Psoas muscle (tissue), 8 donors: ENCODE results near the gene PPP2CA. TPM values are rescaled to one million over a fixed set of nuclear protein-coding genes. Genes with fewer than 3 reads are reported as not detected.

Source experiments
- ATAC-seq, 4 donors: fragments of 200-7000 bp; cut with Tn5 transposase; one replicate each; pipeline ENCODE4 v1.9.1; 2020; ENCODE audit warnings: moderate library complexity in 3 of 4, mild to moderate bottlenecking in 2 of 4
- DNase-seq, 2 donors: peaks; one replicate each; pipeline ENCODE4 v3.0.0-alpha.2; 2020
- H3K27ac ChIP-seq: fragments of 200-600 bp; one replicate; pipeline ENCODE4 v1.8.0; 2022
- H3K27me3 ChIP-seq, 3 donors: fragments of 200-600 bp in 1 of 3; one replicate each; pipeline versions ENCODE4 v1.6.1 to v1.8.0; 2013 to 2022; ENCODE audit warnings: low read length in 2 of 3, mild to moderate bottlenecking in 2 of 3, moderate library complexity in 1 of 3; ENCODE audit not compliant: insufficient read depth in 3 of 3
- H3K36me3 ChIP-seq, 2 donors: fragments of 200-600 bp in 1 of 2; one replicate each; pipeline versions ENCODE4 v1.6.1 to v1.8.0; 2013 to 2022; ENCODE audit warnings: low read depth in 1 of 2, mild to moderate bottlenecking in 1 of 2, moderate library complexity in 1 of 2; ENCODE audit not compliant: insufficient read depth in 1 of 2
- H3K4me1 ChIP-seq: fragments of 200-600 bp; one replicate; pipeline ENCODE4 v1.8.0; 2022
- H3K4me3 ChIP-seq: fragments of 200-600 bp; one replicate; pipeline ENCODE4 v1.8.0; 2022; ENCODE audit warnings: mild to moderate bottlenecking
- H3K9me3 ChIP-seq: fragments of 200-600 bp; one replicate; pipeline ENCODE4 v1.8.0; 2022
- WGBS, 3 donors: extraction: QIAGEN DNeasy Blood & Tissue Kit; methylation state at CpG; one replicate each; pipeline versions ENCODE4 v1.1.6 to v1.1.7; 2013; 5-methylcytosine and 5-hydroxymethylcytosine counted together
- intact Hi-C, 2 donors: fragments of 100-400 bp; cut with DNase I; formaldehyde crosslinking; loops; one replicate each; pipeline versions ENCODE4 v1.11.0 to v1.14.2; 2022
- polyA plus RNA-seq, 3 donors: library from polyadenylated mRNA; stranded (reverse); fragments of 200-250 nt; gene quantifications; one replicate each; pipeline ENCODE4 v1.2.3, GENCODE V29; 2013
- total RNA-seq, 4 donors: library from RNA; stranded (reverse); fragmentation: NEBNext Ultra II Directional in 2 of 4; extraction: Animal tissue kit (Norgen Biotek cat#: 25700) in 2 of 4; gene quantifications; one replicate each; pipeline versions ENCODE4 v1.2.1 to v1.2.4, GENCODE V29; 2021 to 2023
- TF ChIP-seq, protein P1 (sequence below): fragments of 200-600 bp; IDR thresholded peaks from one replicate; pipeline ENCODE4 v1.8.0; 2022; ENCODE audit warnings: antibody characterized with exemption
- donor health status: healthy with polysubstance abuse.
- donor health status: DM: no; HTN: no; CAD: no; lungs with moderate emphysema.
- donor health status: Bipolar disorder and iron deficiency.
- donor health status: healthy.
- donor health status: DM: yes; HTN: yes; CAD: no.
- donor health status: DM: no; HTN: no; CAD: no.
- donor health status: DM: no; HTN: no; CAD: no.
- donor health status: DM: yes; HTN: yes; CAD: no.

The PPP2CA gene
- total and polyA plus RNA-seq, 7 donors, result 53.0 to 140 (median 107) TPM

DNA sequence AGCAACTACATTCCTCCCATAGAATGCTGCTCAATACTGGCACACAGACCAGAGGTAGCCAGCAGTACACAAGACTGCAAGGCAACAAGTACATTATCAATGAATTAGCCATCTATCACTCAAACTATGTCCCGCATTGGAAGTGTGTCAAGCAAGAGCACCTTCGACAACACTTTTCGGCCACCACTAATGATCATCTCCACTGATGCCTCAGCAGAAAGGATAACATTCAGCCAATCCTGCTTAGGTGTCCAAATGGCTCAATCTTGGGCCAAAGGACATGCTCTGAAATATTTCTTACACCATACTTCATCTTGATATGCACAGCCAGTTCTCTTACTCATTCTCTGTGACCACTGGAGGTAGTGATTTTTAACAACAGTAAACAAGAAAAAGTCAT lies 74.2 kb downstream of the PPP2CA start:
- intact Hi-C loops, result no loop called here
- WGBS, 3 donors, result 86 to 100% (median 95%) methylated on average over 3 of the region's 3 CpGs
- ATAC-seq (peak in 3 of 4 donors; percentile 64 to 82 (median 66)), DNase-seq (no peak)
- TF ChIP-seq, protein P1, sequence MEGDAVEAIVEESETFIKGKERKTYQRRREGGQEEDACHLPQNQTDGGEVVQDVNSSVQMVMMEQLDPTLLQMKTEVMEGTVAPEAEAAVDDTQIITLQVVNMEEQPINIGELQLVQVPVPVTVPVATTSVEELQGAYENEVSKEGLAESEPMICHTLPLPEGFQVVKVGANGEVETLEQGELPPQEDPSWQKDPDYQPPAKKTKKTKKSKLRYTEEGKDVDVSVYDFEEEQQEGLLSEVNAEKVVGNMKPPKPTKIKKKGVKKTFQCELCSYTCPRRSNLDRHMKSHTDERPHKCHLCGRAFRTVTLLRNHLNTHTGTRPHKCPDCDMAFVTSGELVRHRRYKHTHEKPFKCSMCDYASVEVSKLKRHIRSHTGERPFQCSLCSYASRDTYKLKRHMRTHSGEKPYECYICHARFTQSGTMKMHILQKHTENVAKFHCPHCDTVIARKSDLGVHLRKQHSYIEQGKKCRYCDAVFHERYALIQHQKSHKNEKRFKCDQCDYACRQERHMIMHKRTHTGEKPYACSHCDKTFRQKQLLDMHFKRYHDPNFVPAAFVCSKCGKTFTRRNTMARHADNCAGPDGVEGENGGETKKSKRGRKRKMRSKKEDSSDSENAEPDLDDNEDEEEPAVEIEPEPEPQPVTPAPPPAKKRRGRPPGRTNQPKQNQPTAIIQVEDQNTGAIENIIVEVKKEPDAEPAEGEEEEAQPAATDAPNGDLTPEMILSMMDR, result no peak
- peaks cover 28% of the 10 kb centered on the region for H3K4me1 ChIP-seq
- H3K27me3 ChIP-seq, result no peaks in the 10 kb centered on the region
- H3K9me3 ChIP-seq, result no peaks in the 10 kb centered on the region
- no peak overlapping the region for H3K4me3 ChIP-seq
- H3K27ac ChIP-seq, result no peak overlapping the region
- H3K36me3 ChIP-seq, result peaks cover 10 to 95% of the 10 kb centered on the region in 2 donors

DNA sequence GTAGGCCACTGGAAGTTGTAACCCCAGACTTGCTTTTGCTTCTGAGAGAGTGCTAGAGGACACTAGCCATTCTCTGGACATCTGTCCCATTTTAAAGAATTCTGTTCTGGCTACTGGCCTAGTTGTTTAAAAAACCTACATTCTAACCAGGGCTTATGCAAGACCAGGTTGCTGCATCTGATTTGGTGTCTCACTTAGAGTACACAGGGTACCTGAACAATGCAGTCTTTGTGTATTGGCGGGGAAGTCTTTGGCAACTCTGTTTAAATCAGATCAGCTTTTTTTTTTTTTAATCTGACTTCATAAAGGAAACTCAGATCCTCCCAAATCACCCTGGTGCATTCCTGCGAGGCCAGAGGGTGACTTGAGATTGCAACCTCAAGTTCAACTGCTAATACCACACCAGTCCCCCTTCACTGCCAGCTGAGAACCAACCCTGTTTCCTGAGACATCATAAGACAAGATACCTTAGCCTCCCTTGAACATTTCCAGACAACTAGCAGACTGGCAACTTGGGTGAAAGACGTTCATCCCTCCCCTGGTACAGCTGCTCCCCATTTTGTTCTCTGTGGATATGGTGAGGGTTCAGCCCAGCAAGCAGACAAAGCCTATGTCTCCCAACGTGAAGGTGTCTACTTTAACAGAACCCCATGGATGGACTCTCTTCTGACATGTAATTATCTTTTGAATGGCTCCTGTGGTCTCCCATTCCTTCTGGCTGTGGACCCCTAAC lies 76.1 kb downstream of the PPP2CA start:
- DNase-seq (peak in 1 of 2 donors; percentile 8), ATAC-seq (no peak)
- Histone ChIP-seq H3K9me3 (no peaks in the 10 kb centered on the region), H3K27ac (no peak overlapping the region), H3K4me3 (no peak overlapping the region), H3K36me3 (peaks cover 16 to 84% of the 10 kb centered on the region in 2 donors), H3K4me1 (peaks cover 31% of the 10 kb centered on the region), H3K27me3 (no peaks in the 10 kb centered on the region)
- 44 to 60% (median 51%) methylated on average over 4 of the region's 4 CpGs for WGBS, 3 donors
- intact Hi-C loops, result no loop called here
- TF ChIP-seq, protein P1, result no peak

DNA sequence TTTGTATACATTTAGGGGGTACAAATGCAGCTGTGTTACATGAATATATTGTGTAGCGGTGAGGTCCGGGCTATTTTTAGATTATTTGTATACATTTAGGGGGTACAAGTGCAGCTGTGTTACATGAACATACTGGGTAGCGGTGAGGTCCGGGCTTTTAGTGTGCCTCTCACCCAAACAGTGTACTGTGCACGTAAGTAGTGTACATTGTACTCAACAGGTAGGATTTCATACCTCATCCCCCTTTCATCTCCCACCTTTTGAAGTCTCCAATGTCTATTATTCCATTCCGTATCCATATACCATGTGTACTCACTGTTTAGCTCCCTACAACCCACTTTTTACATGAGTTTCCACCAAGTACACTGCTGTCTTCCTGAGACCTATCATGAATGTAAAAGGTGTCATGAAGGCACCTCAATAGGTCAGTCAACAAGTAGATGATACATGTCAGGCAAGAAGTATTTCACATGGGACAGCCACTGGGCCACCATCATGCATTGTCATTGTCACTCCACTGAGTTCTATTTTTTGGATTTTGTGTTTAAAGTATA lies 76.8 kb downstream of the PPP2CA start:
- 90 to 94% (median 91%) methylated on average over 6 of the region's 6 CpGs for WGBS, 3 donors
- no peak for DNase-seq
- H3K4me1 ChIP-seq, result peaks cover 31% of the 10 kb centered on the region
- no peak for ATAC-seq
- no peaks in the 10 kb centered on the region for H3K27me3 ChIP-seq
- H3K36me3 ChIP-seq, result peaks cover 16 to 86% of the 10 kb centered on the region in 2 donors
- no peaks in the 10 kb centered on the region for H3K9me3 ChIP-seq
- TF ChIP-seq, protein P1, result no peak
- no peak overlapping the region for H3K27ac ChIP-seq
- intact Hi-C loops, result no loop called here
- H3K4me3 ChIP-seq, result no peak overlapping the region

DNA sequence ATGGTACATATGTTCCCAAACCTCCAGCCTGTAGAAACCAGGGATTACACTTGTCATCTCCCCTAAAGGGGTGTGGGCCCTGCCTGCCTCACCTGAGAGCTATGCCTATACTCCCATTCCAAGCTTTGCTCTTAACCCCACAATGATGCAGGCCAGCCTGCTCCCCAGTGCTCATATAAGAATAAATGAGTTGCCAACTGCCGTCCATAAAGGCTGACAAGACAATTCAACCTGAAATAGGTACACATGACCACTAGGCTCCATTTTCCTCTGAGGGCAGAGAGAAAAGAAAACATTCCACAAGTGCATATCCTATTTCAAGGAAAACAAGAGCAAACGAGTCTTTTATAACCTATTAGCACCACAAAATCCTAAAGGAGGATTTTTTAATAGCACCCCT lies 77.6 kb downstream of the PPP2CA start:
- DNase-seq, result peak in 1 of 2 donors; percentile 21
- H3K9me3 ChIP-seq, result no peaks in the 10 kb centered on the region
- no peak overlapping the region for H3K27ac ChIP-seq
- ATAC-seq, result no peak
- TF ChIP-seq, protein P1, result no peak
- peaks cover 31% of the 10 kb centered on the region for H3K4me1 ChIP-seq
- intact Hi-C loops, result no loop called here
- H3K36me3 ChIP-seq, result peaks cover 11 to 86% of the 10 kb centered on the region in 2 donors
- H3K4me3 ChIP-seq, result no peak overlapping the region
- no peaks in the 10 kb centered on the region for H3K27me3 ChIP-seq
- 26 to 73% (median 35%) methylated on average over 2 of the region's 2 CpGs for WGBS, 3 donors
